HG03565 (cell line): ENCODE results near the gene CELF5.

Source experiments
- ATAC-seq: cut with Tn5 transposase; IDR thresholded peaks from one replicate; pipeline ENCODE4 v1.9.1; 2021; ENCODE audit warnings: mild to moderate bottlenecking, moderate library complexity; ENCODE audit not compliant: unreplicated experiment

Gene CELF5

DNA sequence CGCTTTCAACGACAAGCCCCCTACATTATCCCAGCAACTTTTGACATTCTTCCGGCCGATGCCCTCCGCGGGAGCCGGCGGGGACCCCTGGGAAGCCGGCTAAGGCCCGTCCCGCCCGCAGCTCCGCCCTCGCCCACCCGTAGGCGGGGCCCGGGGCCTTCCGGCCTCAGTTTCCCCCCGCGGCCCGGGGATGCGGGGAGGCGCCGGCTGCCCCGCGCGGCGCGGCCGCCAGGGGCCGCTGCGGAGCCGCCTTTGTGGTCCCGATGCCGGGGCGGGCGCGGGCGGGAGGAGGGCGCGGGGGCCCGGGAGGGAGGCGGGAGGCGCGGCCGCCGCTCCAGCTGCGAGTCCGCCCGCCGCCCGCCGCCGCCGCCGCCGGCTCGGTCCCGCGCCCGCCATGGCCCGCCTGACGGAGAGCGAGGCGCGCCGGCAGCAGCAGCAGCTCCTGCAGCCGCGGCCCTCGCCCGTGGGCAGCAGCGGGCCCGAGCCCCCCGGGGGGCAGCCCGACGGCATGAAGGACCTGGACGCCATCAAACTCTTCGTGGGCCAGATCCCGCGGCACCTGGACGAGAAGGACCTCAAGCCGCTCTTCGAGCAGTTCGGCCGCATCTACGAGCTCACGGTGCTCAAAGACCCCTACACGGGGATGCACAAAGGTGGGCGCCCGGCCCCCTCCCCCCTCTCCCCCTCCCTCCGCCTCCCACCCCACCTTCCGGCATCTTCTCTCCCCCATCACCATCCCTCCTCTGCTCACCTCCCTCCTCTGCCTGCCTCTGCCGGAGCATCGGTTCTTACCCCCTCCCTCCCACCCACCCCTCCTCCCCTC is at the start of gene CELF5:
CELF5 (plus strand) TSS at position 316 of the 823 bp plus-strand sequence; CDS start at position 395, 79 bp downstream.
- no peak for ATAC-seq

DNA sequence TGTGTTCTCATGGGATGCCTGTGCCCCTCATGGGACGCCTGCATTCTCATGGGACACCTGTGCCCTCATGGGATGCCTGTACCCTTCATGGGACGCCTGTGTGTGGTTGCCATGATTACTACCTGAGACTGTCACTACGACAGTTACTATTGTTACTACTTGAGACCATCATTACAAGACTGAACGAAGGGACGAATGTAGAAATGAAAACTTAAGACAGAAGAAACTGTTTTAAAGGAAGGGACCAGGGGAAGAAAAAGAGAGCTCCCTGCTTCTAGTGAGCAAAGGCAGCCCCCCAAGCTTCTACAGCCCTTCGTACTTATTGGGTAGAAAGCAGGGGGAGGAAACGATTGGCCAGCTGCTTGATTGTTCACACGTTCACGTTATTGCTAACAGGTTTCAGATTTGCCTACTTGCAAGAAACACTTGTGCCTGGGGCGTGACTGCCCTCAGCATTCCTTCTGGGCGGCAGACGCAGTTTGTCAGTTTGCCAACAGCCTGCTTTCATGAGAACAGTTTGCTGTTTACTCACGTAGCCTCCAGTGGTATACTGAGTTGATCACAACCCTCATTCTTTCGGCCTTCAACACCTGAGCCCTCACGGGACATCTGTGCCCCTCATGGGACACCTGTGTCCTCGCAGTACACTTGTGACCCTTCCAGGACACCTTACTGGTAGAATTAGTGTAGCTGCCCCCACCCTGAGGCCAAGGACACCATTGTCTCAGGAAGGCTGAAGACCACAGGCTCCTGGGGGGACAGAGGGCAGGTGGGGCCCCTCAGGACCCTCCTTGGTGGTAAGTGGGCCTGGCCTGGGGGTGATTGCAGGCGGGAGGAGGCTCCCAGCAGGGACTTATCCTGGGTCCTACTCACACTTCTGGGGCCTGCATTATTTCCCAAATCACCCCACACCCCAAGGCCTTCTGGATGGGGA is 48.4 kb upstream of the CELF5 start:
- no peak for ATAC-seq

DNA sequence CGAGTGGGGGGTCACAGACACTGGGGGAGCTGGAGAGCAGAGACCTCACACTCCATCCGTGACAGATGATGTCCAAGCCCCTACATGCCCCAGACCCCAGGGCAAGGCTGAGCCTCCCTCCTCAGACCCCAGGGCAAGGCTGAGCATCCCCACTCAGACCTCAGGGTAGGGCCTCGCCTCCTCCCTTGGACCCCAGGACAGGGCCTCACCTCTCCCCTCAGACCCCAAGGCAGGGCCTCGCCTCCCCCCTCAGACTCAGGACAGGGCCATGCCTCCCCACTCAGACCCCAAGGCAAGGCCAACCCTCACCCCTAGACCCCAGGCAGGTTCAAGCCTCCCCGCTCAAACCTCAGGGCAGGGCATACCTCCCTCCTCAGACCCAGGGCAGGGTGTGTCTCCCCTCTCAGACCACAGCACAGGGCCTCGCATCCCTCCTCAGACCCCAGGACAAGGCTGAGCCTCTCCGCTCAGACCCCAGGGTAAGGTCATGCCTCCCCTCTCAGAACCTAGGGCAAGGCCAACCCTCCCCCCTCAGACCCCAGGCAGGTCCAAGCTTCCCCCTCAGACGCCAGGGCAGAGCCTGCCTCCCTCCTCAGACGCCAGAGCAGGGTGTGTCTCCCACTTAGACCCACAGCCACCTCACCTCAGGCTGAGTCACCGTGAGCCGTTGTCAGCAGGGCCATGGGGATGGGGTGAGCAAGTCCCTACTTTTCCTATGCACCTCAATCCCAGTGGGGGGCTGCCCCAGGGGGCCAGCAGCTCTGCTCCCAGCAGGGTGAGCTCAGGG is 47.6 kb upstream of the CELF5 start:
- no peak for ATAC-seq

DNA sequence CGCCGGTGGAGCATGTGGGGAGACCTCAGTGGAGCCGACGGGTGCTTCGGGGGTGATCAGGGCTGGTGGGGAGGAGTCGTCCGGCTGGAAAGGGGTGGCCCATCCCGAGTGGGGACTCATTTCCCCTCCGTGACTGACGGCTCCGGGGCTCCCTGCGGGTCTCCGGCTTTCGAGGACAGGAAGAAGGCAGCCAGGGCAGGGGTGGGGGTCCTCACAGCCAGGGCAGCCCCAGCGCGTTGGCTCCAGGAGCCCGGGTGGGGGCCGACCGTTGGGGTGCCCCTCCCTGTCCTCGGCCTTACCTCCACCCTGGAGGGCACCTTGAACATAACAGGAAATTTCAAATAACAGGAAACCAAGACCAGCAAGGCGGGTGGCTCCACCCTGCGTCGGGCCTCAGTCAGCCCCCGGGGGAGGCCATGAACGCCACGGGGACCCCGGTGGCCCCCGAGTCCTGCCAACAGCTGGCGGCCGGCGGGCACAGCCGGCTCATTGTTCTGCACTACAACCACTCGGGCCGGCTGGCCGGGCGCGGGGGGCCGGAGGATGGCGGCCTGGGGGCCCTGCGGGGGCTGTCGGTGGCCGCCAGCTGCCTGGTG is 46.0 kb upstream of the CELF5 start, which contains the start of gene S1PR4:
S1PR4 (plus strand) TSS at position 393 of the 596 bp plus-strand sequence; CDS start at position 417, 24 bp downstream.
- no peak for ATAC-seq

DNA sequence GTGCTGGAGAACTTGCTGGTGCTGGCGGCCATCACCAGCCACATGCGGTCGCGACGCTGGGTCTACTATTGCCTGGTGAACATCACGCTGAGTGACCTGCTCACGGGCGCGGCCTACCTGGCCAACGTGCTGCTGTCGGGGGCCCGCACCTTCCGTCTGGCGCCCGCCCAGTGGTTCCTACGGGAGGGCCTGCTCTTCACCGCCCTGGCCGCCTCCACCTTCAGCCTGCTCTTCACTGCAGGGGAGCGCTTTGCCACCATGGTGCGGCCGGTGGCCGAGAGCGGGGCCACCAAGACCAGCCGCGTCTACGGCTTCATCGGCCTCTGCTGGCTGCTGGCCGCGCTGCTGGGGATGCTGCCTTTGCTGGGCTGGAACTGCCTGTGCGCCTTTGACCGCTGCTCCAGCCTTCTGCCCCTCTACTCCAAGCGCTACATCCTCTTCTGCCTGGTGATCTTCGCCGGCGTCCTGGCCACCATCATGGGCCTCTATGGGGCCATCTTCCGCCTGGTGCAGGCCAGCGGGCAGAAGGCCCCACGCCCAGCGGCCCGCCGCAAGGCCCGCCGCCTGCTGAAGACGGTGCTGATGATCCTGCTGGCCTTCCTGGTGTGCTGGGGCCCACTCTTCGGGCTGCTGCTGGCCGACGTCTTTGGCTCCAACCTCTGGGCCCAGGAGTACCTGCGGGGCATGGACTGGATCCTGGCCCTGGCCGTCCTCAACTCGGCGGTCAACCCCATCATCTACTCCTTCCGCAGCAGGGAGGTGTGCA is 45.3 kb upstream of the CELF5 start:
- ATAC-seq = no peak

DNA sequence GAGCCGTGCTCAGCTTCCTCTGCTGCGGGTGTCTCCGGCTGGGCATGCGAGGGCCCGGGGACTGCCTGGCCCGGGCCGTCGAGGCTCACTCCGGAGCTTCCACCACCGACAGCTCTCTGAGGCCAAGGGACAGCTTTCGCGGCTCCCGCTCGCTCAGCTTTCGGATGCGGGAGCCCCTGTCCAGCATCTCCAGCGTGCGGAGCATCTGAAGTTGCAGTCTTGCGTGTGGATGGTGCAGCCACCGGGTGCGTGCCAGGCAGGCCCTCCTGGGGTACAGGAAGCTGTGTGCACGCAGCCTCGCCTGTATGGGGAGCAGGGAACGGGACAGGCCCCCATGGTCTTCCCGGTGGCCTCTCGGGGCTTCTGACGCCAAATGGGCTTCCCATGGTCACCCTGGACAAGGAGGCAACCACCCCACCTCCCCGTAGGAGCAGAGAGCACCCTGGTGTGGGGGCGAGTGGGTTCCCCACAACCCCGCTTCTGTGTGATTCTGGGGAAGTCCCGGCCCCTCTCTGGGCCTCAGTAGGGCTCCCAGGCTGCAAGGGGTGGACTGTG is 44.6 kb upstream of the CELF5 start:
- no peak for ATAC-seq

DNA sequence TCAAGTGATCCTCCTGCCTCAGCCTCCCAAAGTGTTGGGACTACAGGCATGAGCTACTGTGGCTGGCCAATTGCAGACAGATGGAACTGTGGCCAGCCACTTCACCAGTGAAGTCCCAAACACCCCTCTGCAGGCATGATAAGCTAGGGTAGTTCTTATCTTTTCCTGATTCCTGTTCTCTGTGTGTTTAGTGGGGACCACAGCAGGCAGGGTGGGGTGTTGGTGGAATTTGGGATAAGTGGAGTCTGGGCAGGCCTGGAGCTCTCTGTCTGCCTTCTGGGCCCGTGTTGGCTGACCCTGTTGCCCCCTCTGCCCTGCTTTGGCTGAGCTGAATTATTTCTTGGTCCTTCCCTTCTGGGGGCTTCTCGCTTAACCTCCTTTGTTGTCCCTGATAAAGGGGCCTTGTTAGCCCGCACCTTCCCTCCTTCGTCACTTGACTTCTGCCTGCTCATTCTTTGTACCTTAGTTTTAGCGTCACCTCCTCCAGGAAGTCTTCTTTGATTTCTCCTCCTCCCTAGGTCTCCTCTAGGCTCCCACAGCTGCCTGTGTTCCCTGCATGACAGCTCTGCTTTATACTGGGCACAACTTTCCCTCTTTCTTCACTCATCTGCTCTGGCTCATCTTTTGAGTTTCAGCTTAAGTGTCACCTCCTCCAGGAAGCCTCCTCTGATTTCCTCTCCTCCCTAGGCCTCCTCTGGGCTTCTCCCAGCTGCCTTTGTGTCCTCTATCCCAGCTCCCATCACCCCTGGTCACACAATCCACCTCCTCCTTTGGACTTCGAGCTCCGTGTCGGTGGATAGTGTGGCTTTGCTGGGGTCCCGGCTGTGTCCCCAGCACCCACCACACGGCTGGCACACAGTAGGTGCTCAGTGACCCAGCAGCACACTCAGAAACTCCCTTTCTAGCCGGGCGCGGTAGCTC is 40.5 kb upstream of the CELF5 start:
- ATAC-seq = no peak

DNA sequence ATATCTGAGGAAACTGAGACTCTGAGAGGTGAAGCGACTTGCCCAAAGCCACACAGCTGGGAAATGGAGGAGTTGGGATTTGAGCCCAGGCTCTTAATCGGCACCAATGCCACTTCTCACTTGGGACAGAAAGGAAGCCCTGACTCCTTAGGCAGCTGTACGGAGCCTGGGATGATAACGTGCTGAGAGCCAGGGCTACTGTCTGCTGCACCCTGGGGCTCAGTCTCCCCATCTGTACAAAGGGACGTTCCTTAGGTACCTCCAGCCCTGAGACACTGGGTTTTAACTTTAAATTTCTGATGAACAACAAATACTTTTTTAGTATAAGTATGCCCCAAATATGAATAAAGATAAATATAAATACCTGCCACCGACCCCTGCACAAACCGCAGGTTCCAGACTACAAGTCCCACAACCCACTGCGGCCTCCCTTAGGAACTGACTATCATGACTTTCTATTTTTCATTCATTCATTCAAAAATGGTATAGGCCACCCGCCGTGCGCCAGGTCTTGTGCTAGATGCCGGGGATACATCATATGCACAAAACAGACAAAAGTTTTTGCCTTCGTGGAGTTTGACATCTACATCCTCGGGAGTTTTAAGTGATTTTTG is 39.5 kb upstream of the CELF5 start:
- peak; percentile 16 for ATAC-seq

DNA sequence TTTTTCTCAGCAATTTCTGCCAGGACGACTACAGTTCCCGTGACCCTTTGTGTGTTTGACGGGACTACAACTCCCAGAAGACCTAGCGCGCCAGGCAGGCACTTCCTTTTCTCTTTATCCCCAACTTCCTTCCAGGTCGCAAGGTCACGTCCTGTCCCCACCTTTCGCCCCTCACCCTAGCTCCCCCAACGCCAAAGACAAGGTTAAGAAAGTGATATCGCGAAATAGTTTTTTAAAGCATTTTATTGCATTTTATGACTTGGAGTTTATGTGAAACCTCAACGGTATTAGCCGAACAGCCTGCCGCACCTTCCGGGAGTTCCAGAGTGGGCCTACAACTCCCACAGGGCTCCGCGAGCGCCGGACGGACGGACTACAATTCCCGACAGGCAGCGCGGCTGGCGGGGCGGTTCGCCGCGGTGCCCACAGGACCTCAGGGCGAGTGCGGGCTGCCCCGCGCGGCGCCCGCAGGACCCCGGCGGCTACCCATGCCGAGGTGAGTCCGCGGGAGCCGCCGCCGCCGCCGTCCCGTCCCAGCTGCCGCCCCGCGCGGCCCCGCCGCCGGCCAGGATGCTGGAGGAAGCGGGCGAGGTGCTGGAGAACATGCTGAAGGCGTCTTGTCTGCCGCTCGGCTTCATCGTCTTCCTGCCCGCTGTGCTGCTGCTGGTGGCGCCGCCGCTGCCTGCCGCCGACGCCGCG is 38.9 kb upstream of the CELF5 start, which contains the start of gene NCLN:
NCLN (plus strand) TSS at position 470 of the 699 bp plus-strand sequence; CDS start at position 571, 101 bp downstream.
- ATAC-seq = peak; percentile 66

DNA sequence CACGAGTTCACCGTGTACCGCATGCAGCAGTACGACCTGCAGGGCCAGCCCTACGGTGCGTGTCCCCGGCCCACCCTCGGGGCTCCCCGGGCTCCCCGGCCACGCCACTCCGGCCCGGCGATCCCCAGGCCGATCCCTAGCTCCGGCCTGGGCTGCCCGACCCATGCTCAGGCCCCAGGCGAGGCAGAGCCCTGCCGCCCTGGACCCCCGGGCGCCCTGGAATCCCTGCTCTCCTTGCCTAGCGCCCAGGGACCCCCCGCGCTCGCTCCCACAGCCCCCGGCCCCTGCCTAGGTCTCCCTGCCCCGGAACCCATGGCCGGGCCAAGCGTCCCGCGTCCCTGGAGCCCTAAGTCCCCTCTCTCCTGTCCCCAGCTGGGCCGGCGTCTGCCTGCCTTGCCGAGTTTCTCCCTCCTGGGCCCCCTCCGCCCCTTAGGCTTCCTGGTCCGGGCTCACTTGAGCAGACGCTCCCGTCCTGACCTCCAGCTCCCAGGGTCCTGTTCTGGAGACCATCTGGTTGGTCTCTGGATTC is 38.2 kb upstream of the CELF5 start:
- ATAC-seq = peak; percentile 15

DNA sequence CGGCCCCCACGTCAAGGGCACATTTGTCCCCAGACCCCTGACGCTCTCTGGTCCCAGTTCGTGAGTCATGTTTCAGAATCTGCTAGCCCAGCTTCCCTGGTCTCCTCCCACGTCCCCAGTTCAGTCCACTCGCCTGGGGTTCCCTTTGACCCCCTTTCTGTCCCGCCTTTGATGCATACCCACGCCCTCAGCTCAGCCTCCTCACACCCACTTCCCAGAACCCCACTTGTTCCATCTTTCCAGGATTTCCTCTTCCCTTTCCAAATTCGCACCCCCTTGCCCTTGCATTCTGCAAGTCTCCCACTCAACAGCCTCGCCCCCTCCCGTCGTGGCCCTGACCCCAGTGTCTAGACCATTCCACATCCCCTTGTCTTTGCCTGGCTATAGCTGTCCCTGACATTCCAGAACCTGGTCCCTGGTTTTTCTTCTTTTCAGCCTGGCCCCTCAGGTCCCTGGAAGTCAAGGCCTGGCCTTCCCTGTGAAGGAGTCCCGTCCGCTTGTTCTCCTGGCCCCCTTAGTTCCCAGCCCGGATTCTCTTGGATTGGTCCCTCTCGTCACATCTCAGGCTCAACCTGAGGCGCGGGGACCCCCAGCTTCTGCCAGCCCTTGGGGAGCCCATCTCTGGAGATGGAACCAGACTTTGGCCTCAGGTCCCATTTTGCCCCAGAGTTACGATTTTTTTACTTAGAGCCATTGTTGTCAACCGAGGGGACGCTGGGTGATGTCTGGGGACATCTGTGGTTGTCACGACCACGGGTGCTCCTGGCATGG is 37.4 kb upstream of the CELF5 start:
- no peak for ATAC-seq

DNA sequence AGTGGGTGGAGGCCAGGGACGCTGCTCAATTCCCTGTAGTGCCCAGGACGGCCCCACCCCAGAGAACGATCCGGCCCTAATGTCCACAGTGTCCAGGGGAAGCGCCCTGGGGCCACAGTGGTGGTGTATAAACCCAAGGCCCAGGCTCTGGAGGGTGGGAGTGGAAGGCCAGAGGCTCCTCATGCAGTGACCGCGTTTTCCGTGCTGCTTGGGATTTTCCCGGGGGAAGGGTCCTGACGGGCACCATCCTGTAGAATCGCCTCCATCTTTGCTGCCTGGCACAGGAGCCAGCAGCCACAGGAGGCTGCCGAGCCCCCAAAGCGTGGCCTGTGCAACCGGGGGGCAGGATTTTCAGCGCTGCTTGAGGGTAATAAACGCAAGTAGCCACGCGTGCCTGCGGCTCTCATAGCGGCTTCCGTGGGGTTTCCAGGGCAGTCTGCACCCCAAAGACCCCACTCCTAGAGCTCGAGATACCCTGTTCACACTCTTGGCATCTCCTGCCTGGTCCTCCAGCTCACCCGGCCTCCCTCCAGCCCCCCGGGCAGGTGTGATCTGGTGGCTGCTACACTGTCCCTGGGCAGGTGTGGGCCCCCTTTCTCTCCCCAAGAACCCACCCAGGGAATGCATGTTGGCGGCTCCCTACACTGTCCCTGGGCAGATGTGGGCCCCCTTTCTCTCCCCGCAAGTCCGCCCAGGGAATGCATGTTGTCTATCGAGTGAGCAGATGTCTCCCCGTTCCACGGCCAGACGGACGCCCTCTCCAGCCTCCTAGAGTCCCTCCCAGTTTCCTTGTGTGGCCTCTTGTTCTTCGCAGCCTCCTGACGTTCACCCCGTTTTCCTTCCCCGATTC is 36.6 kb upstream of the CELF5 start:
- ATAC-seq = no peak

DNA sequence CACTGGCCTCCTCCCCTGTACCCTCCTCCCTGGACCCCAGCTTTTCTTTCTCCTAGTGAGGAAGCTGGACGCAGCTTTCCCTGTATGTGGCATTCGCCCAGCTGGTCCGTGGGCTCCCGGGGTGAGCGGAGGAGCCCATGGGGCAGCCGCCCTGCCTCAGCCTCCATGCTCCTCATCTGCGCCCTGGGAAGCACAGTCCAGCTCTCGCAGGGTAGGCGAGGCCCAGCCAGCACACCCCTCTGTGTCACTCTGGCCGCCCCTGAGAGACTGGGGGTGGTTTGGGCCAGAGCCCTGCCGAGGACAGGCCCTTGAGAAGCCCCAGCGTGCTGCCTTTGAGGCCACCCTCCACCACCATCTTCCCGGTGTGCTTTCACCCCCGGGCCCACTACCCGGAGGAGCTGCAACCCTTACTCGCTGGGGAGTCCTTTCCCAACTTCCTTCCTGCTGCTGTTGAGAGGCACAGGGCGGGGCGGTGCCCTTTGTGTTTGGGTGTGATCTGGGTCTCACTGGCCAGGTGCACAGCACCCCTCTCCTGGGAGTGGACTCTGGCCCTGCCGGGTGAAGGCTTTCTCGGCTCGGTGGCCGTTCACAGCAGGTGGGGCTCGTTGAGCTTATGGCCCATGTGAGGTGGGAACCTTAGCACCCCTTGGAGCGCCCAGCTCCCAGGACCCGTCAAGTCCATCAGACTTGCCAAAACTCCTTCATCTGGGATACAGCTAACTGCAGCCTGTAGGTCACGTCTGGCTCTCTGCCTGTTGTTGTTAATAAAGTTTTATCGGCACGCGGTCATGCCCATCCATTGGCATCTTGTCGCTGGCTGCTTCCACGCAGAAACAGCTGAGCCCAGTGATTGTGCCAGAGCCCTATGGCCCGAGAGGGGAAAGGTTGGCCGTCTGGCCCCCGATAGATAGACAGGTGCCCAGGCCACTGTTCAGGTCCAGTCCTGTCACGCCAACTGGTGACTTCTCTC is 35.5 kb upstream of the CELF5 start:
- no peak for ATAC-seq
